Suprapubic skin (tissue), 4 donors: ENCODE data around the gene CDH4.

Source experiments
- EP300 ChIP-seq: sonication (generic); formaldehyde crosslinking; IDR thresholded peaks from one replicate; pipeline ENCODE4 v1.6.1; 2017; ENCODE audit warnings: antibody characterized with exemption
- POLR2A ChIP-seq, 2 donors: fragments of 450-650 bp; IDR thresholded peaks; one replicate each; pipeline ENCODE4 v1.6.1; 2017; ENCODE audit warnings: antibody characterized with exemption in 2 of 2, mild to moderate bottlenecking in 2 of 2, moderate library complexity in 2 of 2
- POLR2AphosphoS5 ChIP-seq, 3 donors: sonication (generic); formaldehyde crosslinking; IDR thresholded peaks; one replicate each; pipeline ENCODE4 v1.6.1; 2017; ENCODE audit warnings: antibody characterized with exemption in 3 of 3
- TF ChIP-seq, protein P1 (sequence below), 2 donors: fragments of 200-600 bp in 1 of 2; fragments of 450-650 bp in 1 of 2; sonication (generic) in 1 of 2; IDR thresholded peaks; one replicate each; pipeline ENCODE4 v1.5.1; 2016 to 2019; ENCODE audit warnings: antibody characterized with exemption in 2 of 2, mild to moderate bottlenecking in 1 of 2, moderate library complexity in 1 of 2

DNA sequence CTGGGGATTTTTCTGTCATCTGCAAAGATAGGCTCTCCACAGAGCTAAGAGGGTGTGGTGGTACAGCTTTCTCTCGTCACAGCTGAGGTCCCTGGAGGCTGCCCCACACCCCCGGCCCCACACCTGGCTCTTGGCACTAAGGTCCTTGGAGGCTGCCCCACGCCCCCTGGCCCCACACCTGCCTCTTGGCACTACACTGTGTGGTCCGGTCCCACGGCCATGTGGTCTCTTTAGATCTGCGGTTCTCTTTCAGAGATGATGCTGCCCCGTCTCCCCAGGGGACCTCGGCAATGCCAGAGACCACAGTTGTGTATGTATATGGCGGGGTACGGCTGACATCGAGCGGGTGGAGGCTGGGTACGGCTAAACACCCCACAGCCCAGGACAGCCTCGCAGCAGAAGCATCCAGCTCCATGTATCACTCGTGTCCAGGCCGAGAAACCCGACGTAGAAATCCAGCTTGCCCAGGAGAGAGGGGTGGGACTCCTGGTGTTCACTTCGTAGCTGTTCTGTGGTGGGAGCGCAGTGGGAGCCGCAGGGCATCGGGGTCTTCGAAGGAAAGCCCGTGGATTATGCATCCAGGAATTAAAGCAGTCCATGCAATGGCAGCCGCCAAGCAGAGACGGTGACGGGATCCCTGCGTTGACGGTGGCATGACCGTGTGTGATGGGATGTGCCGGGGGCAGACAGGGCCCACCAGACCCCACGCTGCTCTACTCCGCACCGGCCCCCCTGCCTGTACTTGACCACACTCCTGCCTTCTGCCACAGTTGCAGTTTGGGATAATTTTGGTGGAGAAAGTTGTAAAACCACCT, 292.1 kb downstream of the CDH4 start:
- no peak for TF ChIP-seq POLR2A (IDR thresholded peaks at IDR 0.05)
- TF ChIP-seq, protein P1, sequence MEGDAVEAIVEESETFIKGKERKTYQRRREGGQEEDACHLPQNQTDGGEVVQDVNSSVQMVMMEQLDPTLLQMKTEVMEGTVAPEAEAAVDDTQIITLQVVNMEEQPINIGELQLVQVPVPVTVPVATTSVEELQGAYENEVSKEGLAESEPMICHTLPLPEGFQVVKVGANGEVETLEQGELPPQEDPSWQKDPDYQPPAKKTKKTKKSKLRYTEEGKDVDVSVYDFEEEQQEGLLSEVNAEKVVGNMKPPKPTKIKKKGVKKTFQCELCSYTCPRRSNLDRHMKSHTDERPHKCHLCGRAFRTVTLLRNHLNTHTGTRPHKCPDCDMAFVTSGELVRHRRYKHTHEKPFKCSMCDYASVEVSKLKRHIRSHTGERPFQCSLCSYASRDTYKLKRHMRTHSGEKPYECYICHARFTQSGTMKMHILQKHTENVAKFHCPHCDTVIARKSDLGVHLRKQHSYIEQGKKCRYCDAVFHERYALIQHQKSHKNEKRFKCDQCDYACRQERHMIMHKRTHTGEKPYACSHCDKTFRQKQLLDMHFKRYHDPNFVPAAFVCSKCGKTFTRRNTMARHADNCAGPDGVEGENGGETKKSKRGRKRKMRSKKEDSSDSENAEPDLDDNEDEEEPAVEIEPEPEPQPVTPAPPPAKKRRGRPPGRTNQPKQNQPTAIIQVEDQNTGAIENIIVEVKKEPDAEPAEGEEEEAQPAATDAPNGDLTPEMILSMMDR (IDR thresholded peaks at IDR 0.05), result no peak
- TF ChIP-seq POLR2AphosphoS5 (IDR thresholded peaks at IDR 0.05), result no peak
- TF ChIP-seq EP300, result no peak
